Osteocyte (in vitro differentiated cells): Measurements from ENCODE around the gene ZNF35. TPM values are rescaled to one million over a fixed set of nuclear protein-coding genes. Genes with fewer than 3 reads are reported as not detected.

Experiments used
- DNase-seq: peaks from one replicate; pipeline ENCODE4 v3.0.0; 2021; ENCODE audit warnings: mixed read lengths; ENCODE audit not compliant: unreplicated experiment; ENCODE audit errors: extremely low spot score
- H3K27ac Mint-ChIP-seq: one replicate; pipeline ENCODE4 v1.8.0; 2021; ENCODE audit warnings: mild to moderate bottlenecking, mixed read lengths; ENCODE audit not compliant: unreplicated experiment
- H3K27me3 Mint-ChIP-seq: one replicate; pipeline ENCODE4 v1.8.0; 2021; ENCODE audit warnings: mixed read lengths; ENCODE audit not compliant: unreplicated experiment
- H3K36me3 Mint-ChIP-seq: one replicate; pipeline ENCODE4 v1.8.0; 2021; ENCODE audit warnings: mixed read lengths; ENCODE audit not compliant: unreplicated experiment
- H3K4me1 Mint-ChIP-seq: one replicate; pipeline ENCODE4 v1.8.0; 2021; ENCODE audit warnings: mixed read lengths; ENCODE audit not compliant: unreplicated experiment
- H3K4me3 Mint-ChIP-seq: one replicate; pipeline ENCODE4 v1.8.0; 2021; ENCODE audit warnings: mild to moderate bottlenecking, moderate library complexity, mixed read lengths; ENCODE audit not compliant: unreplicated experiment
- H3K9me3 Mint-ChIP-seq: one replicate; pipeline ENCODE4 v1.8.0; 2021; ENCODE audit warnings: mixed read lengths; ENCODE audit not compliant: unreplicated experiment
- CTCF ChIP-seq: fragments of 200-600 bp; sonication (generic); IDR thresholded peaks from 2 replicates; pipeline ENCODE4 v1.5.0; 2021; ENCODE audit warnings: antibody characterized with exemption, mild to moderate bottlenecking, moderate library complexity
- total RNA-seq: library from RNA; stranded (reverse); gene quantifications from 2 replicates; pipeline ENCODE4 v1.2.1, GENCODE V29; 2021

The ZNF35 gene
- total RNA-seq, 1 donor from 2014 or later, result 13.9 TPM

- TF ChIP-seq CTCF, result no peak
- peaks cover 7% of the 10 kb centered on the region for H3K4me1 Mint-ChIP-seq
- no peak for DNase-seq
- H3K9me3 Mint-ChIP-seq, result peaks cover 14% of the 10 kb centered on the region
- H3K27ac Mint-ChIP-seq, result no peak overlapping the region
- no peaks in the 10 kb centered on the region for H3K27me3 Mint-ChIP-seq
- H3K4me3 Mint-ChIP-seq, result no peak overlapping the region
- H3K36me3 Mint-ChIP-seq, result peaks cover 50% of the 10 kb centered on the region
Observed at GRCh38 chr3:44632193-44632592, 16.3 kb upstream of the ZNF35 start.

- H3K36me3 Mint-ChIP-seq, result peaks cover 71% of the 10 kb centered on the region
- DNase-seq, result no peak
- no peak for TF ChIP-seq CTCF
- H3K4me3 Mint-ChIP-seq, result no peak overlapping the region
- H3K27me3 Mint-ChIP-seq, result no peaks in the 10 kb centered on the region
- H3K9me3 Mint-ChIP-seq, result peaks cover 43% of the 10 kb centered on the region
- no peaks in the 10 kb centered on the region for H3K4me1 Mint-ChIP-seq
- H3K27ac Mint-ChIP-seq, result no peak overlapping the region
Observed at GRCh38 chr3:44642337-44642736, 6.2 kb upstream of the ZNF35 start.

- no peak overlapping the region for H3K27ac Mint-ChIP-seq
- peaks cover 38% of the 10 kb centered on the region for H3K9me3 Mint-ChIP-seq
- peaks cover 64% of the 10 kb centered on the region for H3K36me3 Mint-ChIP-seq
Observed at GRCh38 chr3:44643024-44643423, 5.5 kb upstream of the ZNF35 start.

DNA sequence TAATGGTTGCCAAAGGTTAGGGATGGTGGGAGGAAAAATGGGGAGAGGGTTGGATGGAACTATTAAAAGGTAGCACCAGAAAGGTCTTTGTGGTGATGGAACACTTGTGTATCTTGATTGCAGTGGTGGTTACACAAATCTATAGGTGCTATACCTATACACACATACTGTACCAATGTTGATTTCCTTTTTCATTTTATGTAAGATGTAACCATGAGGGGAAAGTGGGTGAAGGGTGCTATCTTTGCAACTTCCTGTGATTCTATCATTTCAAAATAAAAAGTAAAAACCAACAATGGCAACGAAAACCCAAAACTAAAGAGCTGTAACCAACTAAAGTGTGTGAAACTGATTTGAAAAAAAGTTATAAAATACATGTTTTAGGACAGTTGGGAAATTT is 761 bp upstream of the ZNF35 start:
- DNase-seq, result no peak
- peaks cover 12% of the 10 kb centered on the region for H3K9me3 Mint-ChIP-seq
- peaks cover 38% of the 10 kb centered on the region for H3K36me3 Mint-ChIP-seq
- peak overlapping the region; percentile 83 for H3K27ac Mint-ChIP-seq
- H3K4me1 Mint-ChIP-seq, result peaks cover 20% of the 10 kb centered on the region
- no peak for TF ChIP-seq CTCF
- no peaks in the 10 kb centered on the region for H3K27me3 Mint-ChIP-seq
- peak overlapping the region; percentile 93 for H3K4me3 Mint-ChIP-seq

More at GRCh38 chr3:44643024-44643423, 5.5 kb upstream of the ZNF35 start:
- TF ChIP-seq CTCF, result no peak
- H3K4me3 Mint-ChIP-seq, result no peak overlapping the region
- peaks cover 5% of the 10 kb centered on the region for H3K4me1 Mint-ChIP-seq
- DNase-seq, result no peak
- no peaks in the 10 kb centered on the region for H3K27me3 Mint-ChIP-seq

DNA sequence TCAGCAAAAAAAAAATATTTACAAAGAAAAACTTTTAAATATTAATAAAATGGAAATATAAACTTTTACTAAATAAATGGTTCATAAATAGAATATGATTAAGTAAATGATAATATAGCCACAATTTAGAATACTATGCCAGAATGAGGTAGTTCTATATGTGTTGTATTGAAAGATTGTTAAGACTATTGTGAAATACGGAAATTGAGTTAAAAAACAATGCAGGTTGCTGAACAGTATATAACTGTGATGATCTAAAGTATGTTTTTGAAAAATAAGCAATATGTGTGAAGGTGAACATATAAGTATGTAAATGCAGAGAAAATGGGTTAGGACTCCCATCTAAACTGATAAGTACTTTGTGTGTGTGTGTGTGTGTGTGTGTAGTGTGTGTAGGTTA is 1.2 kb downstream of the ZNF35 start:
- peaks cover 45% of the 10 kb centered on the region for H3K36me3 Mint-ChIP-seq
- peaks cover 20% of the 10 kb centered on the region for H3K4me1 Mint-ChIP-seq
- H3K27me3 Mint-ChIP-seq, result no peaks in the 10 kb centered on the region
- no peak overlapping the region for H3K4me3 Mint-ChIP-seq
- peaks cover 5% of the 10 kb centered on the region for H3K9me3 Mint-ChIP-seq
- TF ChIP-seq CTCF, result no peak
- DNase-seq, result no peak
- H3K27ac Mint-ChIP-seq, result no peak overlapping the region
